Glutamatergic neuron (in vitro differentiated cells): ENCODE data around the gene NLRC3. TPM values are rescaled to one million over a fixed set of nuclear protein-coding genes. Genes with fewer than 3 reads are reported as not detected.

Experiments used
- DNase-seq: peaks from one replicate; pipeline ENCODE4 v3.0.0; 2022
- H3K27ac Mint-ChIP-seq: one replicate; pipeline ENCODE4 v1.8.0; 2020; ENCODE audit warnings: mild to moderate bottlenecking, mixed read lengths, inconsistent platforms; ENCODE audit not compliant: unreplicated experiment
- H3K27me3 Mint-ChIP-seq: one replicate; pipeline ENCODE4 v1.8.0; 2020; ENCODE audit warnings: mild to moderate bottlenecking, moderate library complexity, mixed read lengths, inconsistent platforms; ENCODE audit not compliant: unreplicated experiment
- H3K36me3 Mint-ChIP-seq: one replicate; pipeline ENCODE4 v1.8.0; 2020; ENCODE audit warnings: mild to moderate bottlenecking, mixed read lengths, inconsistent platforms; ENCODE audit not compliant: unreplicated experiment
- H3K4me1 Mint-ChIP-seq: one replicate; pipeline ENCODE4 v1.8.0; 2020; ENCODE audit warnings: mild to moderate bottlenecking, low read depth, mixed read lengths, inconsistent platforms; ENCODE audit not compliant: unreplicated experiment
- H3K4me3 Mint-ChIP-seq: one replicate; pipeline ENCODE4 v1.8.0; 2020; ENCODE audit warnings: mild to moderate bottlenecking, mixed read lengths, inconsistent platforms; ENCODE audit not compliant: unreplicated experiment
- H3K9me3 Mint-ChIP-seq: one replicate; pipeline ENCODE4 v1.8.0; 2020; ENCODE audit warnings: mild to moderate bottlenecking, moderate library complexity, mixed read lengths, inconsistent platforms; ENCODE audit not compliant: unreplicated experiment
- CTCF ChIP-seq: fragments of 200-600 bp; sonication (generic); IDR thresholded peaks from one replicate; pipeline ENCODE4 v1.5.0; 2021; ENCODE audit not compliant: partially characterized antibody, unreplicated experiment
- total RNA-seq: library from RNA; stranded (reverse); fragmentation: NEBNext Ultra II Directional; extraction: Animal tissue kit (Norgen Biotek cat#: 25700); gene quantifications from one replicate; pipeline ENCODE4 v1.2.1, GENCODE V29; 2021; ENCODE audit not compliant: unreplicated experiment

NLRC3 gene
- total RNA-seq, 1 donor from 2014 or later: not detected

GRCh38 chr16:3541527-3542155 lies 35.6 kb downstream of the NLRC3 start:
- Mint-ChIP-seq H3K36me3 (no peaks in the 10 kb centered on the region), H3K27me3 (no peaks in the 10 kb centered on the region), H3K27ac (no peak overlapping the region), H3K4me1 (peaks cover 4% of the 10 kb centered on the region), H3K9me3 (no peaks in the 10 kb centered on the region), H3K4me3 (no peak overlapping the region)
- no peak for TF ChIP-seq CTCF
- DNase-seq: no peak

- no peak for TF ChIP-seq CTCF
- H3K27me3 Mint-ChIP-seq: peaks cover 5% of the 10 kb centered on the region
- no peaks in the 10 kb centered on the region for H3K9me3 Mint-ChIP-seq
- no peak overlapping the region for H3K4me3 Mint-ChIP-seq
- H3K27ac Mint-ChIP-seq: no peak overlapping the region
- no peaks in the 10 kb centered on the region for H3K36me3 Mint-ChIP-seq
- no peak for DNase-seq
- peaks cover 7% of the 10 kb centered on the region for H3K4me1 Mint-ChIP-seq
These were observed 39.0 kb downstream of the NLRC3 start for GRCh38 chr16:3538222-3538621.

- DNase-seq: no peak
- peaks cover 5% of the 10 kb centered on the region for H3K27me3 Mint-ChIP-seq
- no peaks in the 10 kb centered on the region for H3K36me3 Mint-ChIP-seq
- H3K4me3 Mint-ChIP-seq: no peak overlapping the region
- no peak for TF ChIP-seq CTCF
- H3K27ac Mint-ChIP-seq: no peak overlapping the region
- peaks cover 2% of the 10 kb centered on the region for H3K4me1 Mint-ChIP-seq
- no peaks in the 10 kb centered on the region for H3K9me3 Mint-ChIP-seq
These were observed 40.4 kb downstream of the NLRC3 start for GRCh38 chr16:3536851-3537250.

- Mint-ChIP-seq H3K4me3 (no peak overlapping the region), H3K36me3 (no peaks in the 10 kb centered on the region), H3K9me3 (no peaks in the 10 kb centered on the region), H3K27me3 (peaks cover 5% of the 10 kb centered on the region), H3K27ac (no peak overlapping the region), H3K4me1 (peaks cover 2% of the 10 kb centered on the region)
- DNase-seq: no peak
- TF ChIP-seq CTCF: no peak
These were observed 40.9 kb downstream of the NLRC3 start for GRCh38 chr16:3536271-3536731.

- H3K4me1 Mint-ChIP-seq: peaks cover 2% of the 10 kb centered on the region
- no peaks in the 10 kb centered on the region for H3K9me3 Mint-ChIP-seq
- no peak overlapping the region for H3K27ac Mint-ChIP-seq
- H3K4me3 Mint-ChIP-seq: no peak overlapping the region
- TF ChIP-seq CTCF: no peak
- H3K27me3 Mint-ChIP-seq: peaks cover 5% of the 10 kb centered on the region
- DNase-seq: no peak
- no peaks in the 10 kb centered on the region for H3K36me3 Mint-ChIP-seq
These were observed 43.1 kb downstream of the NLRC3 start for GRCh38 chr16:3534126-3534525.
